IPS-15b (cell line): Measurements from ENCODE around the gene AMFR.
A peak's percentile ranks its signal among the peaks of the same experiment; 100 is the strongest.

Source experiments
- H3K27me3 ChIP-seq: one replicate; pipeline ENCODE4 v1.6.1; 2013; ENCODE audit warnings: low read length; ENCODE audit not compliant: control insufficient read depth, insufficient read depth
- H3K36me3 ChIP-seq: one replicate; pipeline ENCODE4 v1.6.1; 2013; ENCODE audit warnings: low read length; ENCODE audit not compliant: control insufficient read depth, insufficient read depth
- H3K4me1 ChIP-seq: one replicate; pipeline ENCODE4 v1.6.1; 2013; ENCODE audit warnings: mild to moderate bottlenecking, low read length; ENCODE audit not compliant: control insufficient read depth, insufficient read depth
- H3K4me3 ChIP-seq: one replicate; pipeline ENCODE4 v1.5.1; 2013; ENCODE audit warnings: low read depth, low read length
- H3K9ac ChIP-seq: one replicate; pipeline ENCODE4 v1.6.1; 2013; ENCODE audit warnings: low read depth, mild to moderate bottlenecking, low read length
- H3K9me3 ChIP-seq: one replicate; pipeline ENCODE4 v1.6.1; 2013; ENCODE audit warnings: mild to moderate bottlenecking, low read length; ENCODE audit not compliant: control insufficient read depth, insufficient read depth

AMFR gene

DNA sequence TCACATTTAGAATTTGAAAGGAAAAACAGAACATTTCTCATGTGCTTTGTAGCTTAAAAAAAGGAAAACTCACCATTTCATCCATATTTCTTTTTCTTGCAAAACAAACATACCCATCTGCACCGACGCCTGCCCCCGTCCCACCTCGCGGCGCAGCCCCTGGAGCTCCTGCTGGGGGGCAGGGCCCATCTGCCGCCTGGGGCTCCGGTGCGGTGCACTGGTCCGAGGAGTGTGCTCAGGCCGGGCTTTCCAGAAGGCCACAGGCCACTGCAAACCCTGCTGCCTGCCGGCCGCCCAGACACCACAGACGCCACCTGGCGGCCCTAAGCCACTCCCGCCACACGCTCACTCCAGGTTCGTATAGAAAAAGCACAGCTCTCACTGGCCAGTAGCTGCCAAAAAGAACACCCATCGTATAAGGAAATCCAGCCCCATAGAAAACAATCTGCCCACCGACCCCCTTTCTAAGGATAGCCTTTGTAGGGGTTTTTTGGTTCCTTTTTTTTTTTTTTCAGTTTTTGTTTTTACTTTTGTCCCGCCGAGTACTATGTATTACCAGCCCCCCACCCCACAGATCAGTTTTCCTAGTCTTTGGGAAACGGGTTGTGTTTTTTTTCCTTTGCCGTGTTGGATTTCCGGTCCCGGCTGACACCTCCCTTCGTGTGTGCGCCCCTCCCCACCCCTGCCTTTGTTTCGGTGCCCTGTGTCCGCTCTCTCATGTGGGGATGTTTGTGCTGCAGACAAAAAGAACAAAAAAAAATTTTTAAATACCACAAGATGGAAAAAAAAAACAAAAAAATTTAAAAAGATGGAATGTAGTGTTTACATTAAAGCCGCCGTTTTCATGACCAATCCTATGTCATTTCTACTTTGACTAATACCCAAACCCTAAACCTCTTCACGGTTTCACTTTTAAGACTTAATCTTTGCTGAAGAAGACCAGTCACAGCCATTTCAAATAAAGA is 68.8 kb downstream of the AMFR start:
- H3K9ac ChIP-seq: no peak overlapping the region
- H3K4me3 ChIP-seq: peak overlapping the region; percentile 35
- no peaks in the 10 kb centered on the region for H3K36me3 ChIP-seq
- no peaks in the 10 kb centered on the region for H3K9me3 ChIP-seq
- peaks cover 8% of the 10 kb centered on the region for H3K4me1 ChIP-seq
- H3K27me3 ChIP-seq: no peaks in the 10 kb centered on the region

DNA sequence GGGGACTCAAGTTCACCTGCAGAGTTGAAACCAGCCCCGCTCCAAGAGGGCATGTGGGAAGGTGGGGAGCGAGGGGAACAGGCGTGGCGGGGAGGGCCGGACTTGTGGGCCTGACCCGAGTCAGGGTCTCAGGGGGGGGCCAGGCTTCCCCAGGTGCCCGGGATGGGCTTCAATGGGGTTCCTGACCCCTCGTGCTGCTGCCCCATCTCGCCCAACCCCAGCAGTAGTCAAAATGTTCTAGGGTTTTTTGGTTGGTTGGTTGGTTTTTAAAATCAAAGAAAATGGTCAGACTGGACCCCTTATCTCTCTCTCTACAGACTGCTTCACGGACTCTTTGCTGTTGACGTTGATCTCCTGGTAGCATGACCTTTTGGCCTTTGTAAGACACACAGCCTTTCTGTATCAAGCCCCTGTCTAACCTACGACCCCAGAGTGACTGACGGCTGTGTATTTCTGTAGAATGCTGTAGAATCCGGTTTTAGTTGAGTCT is 69.5 kb downstream of the AMFR start:
- no peaks in the 10 kb centered on the region for H3K27me3 ChIP-seq
- H3K4me3 ChIP-seq: no peak overlapping the region
- H3K9ac ChIP-seq: no peak overlapping the region

DNA sequence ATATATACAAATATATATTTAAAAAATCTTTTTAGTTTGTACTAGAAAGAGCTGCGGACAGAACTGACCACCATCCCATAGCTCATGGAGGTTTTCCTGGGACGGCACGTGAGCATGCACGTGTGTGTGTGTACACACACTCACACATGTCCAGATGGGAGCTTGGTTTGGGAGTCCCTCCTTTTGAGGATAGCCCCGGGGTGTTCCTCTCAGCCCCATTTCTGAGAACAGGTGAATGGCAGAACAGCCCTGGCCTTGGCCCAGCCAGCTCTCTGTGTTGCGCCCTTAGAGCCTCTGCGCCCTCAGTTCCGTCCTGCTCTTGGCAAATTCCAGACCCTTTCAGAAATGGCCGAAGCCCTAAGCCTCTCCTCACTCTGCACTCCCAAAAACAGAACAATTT is 70.1 kb downstream of the AMFR start:
- H3K4me3 ChIP-seq: no peak overlapping the region
- H3K36me3 ChIP-seq: no peaks in the 10 kb centered on the region
- peaks cover 8% of the 10 kb centered on the region for H3K4me1 ChIP-seq
- H3K9me3 ChIP-seq: no peaks in the 10 kb centered on the region
- no peaks in the 10 kb centered on the region for H3K27me3 ChIP-seq
- no peak overlapping the region for H3K9ac ChIP-seq

More for the DNA sequence above, 69.5 kb downstream of the AMFR start:
- H3K36me3 ChIP-seq: no peaks in the 10 kb centered on the region
- no peaks in the 10 kb centered on the region for H3K9me3 ChIP-seq
- peaks cover 8% of the 10 kb centered on the region for H3K4me1 ChIP-seq

DNA sequence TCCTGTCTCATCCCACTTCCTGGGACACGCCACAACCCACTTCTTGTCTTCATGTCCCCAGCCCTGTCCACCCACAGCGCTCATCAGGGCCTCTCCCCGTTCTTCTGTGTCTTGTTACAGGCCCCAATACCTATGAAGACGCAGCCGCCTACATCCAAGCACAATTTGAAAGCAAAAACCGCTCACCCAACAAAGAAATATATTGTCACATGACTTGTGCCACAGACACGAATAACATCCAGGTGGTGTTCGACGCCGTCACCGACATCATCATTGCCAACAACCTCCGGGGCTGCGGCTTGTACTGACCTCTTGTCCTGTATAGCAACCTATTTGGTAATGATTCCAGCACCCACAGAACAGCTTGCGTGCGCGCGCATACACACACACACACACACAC is 70.6 kb downstream of the AMFR start:
- H3K9ac ChIP-seq: no peak overlapping the region
- H3K4me1 ChIP-seq: peaks cover 8% of the 10 kb centered on the region
- H3K4me3 ChIP-seq: no peak overlapping the region
- H3K9me3 ChIP-seq: no peaks in the 10 kb centered on the region
- no peaks in the 10 kb centered on the region for H3K36me3 ChIP-seq
- H3K27me3 ChIP-seq: no peaks in the 10 kb centered on the region

DNA sequence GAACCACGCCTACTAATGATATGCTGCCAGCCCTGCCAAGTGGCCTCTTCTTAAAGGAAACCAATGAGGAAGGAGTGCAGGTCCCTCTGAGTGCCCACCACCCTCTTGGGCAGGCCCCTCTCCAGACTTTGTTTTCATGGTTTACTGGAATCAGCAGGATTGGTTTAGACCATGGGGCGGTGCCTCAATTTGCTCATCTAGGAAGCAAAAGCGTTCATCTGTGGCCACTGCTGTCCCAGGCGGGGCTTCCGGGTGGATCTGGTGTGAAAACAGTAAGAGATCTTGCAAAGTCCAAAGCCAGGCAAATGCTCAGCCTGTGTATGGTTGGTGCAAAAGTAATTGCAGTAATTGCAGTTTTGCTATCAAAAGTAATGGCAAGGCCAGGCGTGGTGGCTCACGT is 71.3 kb downstream of the AMFR start:
- no peak overlapping the region for H3K4me3 ChIP-seq
- H3K36me3 ChIP-seq: no peaks in the 10 kb centered on the region
- H3K9ac ChIP-seq: no peak overlapping the region
- no peaks in the 10 kb centered on the region for H3K9me3 ChIP-seq
- H3K27me3 ChIP-seq: no peaks in the 10 kb centered on the region
- peaks cover 8% of the 10 kb centered on the region for H3K4me1 ChIP-seq

DNA sequence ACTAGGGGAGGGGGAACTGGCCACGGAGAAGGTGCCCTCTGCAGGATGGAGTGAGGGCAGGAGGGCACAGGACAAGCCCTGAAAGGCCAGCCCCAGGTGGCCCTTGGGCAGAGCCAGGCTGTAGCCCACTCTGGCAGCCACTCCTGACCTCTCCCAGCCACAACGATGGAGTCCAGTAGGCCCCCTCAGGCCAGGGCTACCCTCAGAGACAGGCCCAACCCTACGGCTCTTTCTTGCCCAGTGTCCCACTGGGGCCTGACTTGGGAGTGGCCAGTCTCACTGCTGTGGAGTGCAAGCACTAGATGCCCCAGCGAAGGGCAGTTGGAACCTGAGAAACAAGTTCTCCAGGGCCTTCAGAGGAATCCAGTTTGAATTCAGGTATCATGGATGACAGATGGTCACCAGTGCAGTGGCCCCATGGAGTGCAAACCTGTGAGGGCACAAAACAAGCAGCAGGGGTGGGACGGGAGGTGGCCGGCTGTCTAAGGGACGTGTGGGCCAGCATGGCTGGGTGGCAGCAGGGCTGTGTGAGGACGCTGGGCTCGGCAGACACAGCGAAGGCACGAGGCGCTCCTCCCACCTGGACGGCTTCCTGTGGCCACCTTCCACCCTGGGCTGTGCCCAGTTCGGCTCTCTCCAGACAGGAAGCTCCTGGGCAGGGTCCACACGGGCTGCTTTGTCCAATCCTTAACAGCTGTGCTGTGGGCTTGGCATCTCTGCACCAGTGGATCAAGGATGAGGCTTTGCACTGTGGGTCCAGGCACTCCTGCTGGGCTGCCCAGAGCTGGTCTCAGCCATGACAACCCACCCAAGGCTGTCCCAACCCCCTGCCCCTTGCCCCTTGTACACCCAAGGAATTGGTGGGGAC is 72.1 kb downstream of the AMFR start:
- H3K9ac ChIP-seq: no peak overlapping the region
- no peak overlapping the region for H3K4me3 ChIP-seq
- H3K36me3 ChIP-seq: no peaks in the 10 kb centered on the region
- peaks cover 8% of the 10 kb centered on the region for H3K4me1 ChIP-seq
- H3K27me3 ChIP-seq: no peaks in the 10 kb centered on the region
- no peaks in the 10 kb centered on the region for H3K9me3 ChIP-seq

DNA sequence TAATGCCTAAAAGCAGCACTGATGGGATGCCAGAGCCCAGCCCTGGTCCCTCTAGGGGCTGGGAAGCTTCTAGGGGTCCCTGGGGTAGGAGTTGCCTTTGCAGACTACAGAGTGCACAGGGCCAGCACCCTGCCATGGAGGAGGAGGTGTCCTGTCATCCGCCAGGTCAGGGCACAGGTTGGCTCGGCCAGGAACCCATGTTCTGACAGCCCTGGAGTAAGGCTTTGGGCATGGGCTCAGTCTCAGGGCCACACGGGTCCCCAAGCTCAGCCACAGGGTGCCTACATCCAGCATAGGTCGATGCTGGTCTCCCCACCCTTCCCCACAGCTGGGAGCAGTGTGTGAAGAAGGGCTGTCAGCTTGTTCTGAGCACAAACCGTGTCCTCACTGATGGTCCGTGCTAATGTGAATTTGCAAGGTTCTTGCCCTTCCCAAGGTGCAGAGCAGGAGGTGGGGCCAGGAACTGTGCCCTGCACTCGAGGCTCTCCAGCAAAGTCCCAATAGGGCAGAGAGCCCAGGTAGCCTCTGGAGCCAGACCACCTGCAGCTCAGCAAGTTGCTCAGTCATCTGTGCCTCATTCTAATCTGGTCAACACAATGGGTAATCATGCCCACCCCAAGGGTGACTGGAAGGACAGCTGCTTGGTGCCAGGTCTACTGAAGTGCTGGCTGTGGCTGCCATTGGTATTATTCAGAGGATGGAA is 72.8 kb downstream of the AMFR start:
- Histone ChIP-seq H3K9ac (no peak overlapping the region), H3K36me3 (no peaks in the 10 kb centered on the region)

DNA sequence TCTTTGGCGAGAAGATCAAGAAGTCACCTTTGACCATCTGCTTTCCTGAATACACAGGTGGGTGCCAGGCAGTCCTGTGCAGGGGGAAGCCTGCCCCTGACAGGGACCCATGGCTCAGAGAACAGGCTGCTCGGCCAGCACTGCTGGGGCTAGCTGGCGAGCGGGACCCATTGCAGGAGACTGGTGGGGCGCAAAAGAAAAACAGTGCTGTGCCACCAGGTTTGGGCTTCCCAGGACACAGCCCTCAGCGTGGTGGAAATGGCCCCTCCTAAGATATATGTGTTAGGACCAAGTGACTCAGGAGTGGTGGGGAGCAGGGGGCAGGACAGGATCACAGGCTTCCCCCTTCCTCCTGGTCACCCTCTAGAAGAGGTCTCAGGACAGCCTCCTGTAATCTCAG is 73.9 kb downstream of the AMFR start:
- Histone ChIP-seq H3K36me3 (no peaks in the 10 kb centered on the region), H3K27me3 (no peaks in the 10 kb centered on the region), H3K9me3 (no peaks in the 10 kb centered on the region), H3K4me1 (peaks cover 6% of the 10 kb centered on the region), H3K4me3 (no peak overlapping the region), H3K9ac (no peak overlapping the region)

More for the DNA sequence above, 72.8 kb downstream of the AMFR start:
- Histone ChIP-seq H3K4me3 (no peak overlapping the region), H3K27me3 (no peaks in the 10 kb centered on the region), H3K4me1 (peaks cover 8% of the 10 kb centered on the region), H3K9me3 (no peaks in the 10 kb centered on the region)

DNA sequence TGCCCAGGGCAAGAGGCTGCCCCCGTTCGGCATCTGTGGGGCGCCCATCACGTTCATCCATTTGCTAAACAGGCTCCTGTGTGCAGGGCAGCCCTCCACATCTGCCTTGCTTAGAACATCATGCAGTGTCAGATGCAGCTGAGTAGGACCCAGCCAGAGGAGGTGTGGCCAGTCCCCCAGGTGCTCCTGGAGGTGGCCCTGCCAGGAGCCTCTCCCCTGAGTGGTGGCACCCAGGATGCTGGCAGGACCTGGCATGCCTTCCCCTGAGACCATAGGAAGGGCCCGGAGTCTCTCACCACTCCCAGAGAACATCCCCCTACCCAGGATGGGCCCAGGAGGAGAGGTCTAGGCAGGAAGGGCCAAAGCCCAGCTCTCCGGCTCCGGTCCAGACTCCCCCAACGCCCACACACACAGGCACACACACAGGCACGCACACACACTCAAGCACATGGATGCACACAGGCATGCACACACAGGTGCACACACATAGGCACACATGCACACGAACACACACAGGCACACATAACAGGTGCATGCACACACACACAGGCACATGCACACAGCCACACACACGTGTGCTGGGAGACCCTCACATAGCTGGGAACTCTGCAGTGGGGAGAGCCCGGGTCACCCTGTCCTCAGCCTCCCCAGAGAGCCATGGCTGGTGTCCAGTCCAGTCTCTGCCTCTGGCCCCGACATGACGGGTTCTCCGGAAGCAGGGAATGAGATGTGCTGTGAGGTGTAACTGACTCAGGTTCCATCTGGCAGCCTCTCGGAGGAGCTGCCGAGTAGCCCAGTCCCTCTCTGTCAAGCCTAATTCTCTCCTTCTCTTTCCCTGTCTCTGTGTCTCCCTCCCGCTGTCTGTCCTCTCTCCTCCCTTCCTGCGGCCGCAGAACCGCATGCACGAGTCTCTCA is 74.6 kb downstream of the AMFR start:
- no peak overlapping the region for H3K4me3 ChIP-seq
- H3K9me3 ChIP-seq: no peaks in the 10 kb centered on the region
- no peaks in the 10 kb centered on the region for H3K27me3 ChIP-seq
- no peak overlapping the region for H3K9ac ChIP-seq
- peaks cover 3% of the 10 kb centered on the region for H3K4me1 ChIP-seq
- no peaks in the 10 kb centered on the region for H3K36me3 ChIP-seq

DNA sequence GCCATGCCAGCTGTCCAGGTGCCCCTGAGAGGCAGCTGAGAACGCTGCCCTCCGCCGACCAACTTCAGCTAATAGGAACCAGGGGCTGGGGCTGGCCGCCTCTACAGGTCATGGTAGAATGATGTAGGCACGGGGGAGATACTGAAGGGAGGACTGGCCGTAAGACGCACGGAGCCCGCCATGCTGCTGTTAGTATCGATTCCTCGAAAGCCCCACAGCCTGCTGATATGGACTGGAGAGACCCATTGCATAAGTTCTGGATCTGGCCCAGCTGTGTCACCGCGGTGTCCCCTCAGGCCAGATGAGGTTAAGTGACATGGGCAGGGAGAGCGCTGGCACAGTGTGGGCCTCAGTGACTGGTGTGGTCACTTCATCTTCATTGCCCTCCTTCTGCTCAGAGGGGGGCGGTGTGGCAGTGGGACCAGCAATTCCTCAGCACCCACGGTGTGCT is 75.6 kb downstream of the AMFR start:
- Histone ChIP-seq H3K4me3 (no peak overlapping the region), H3K36me3 (no peaks in the 10 kb centered on the region), H3K4me1 (no peaks in the 10 kb centered on the region), H3K9ac (no peak overlapping the region), H3K9me3 (no peaks in the 10 kb centered on the region), H3K27me3 (no peaks in the 10 kb centered on the region)
